ENCODE measurements around the gene ERBB4.
A peak's percentile ranks its signal among the peaks of the same experiment; 100 is the strongest.

ERBB4 gene

GRCh38 chr2:212402316-212402715 is 136.3 kb downstream of the ERBB4 start:
- TF ChIP-seq OSR1 (CRISPR knock-in tag; IDR thresholded peaks at IDR 0.05), result no peak
- TF ChIP-seq PATZ1 (CRISPR knock-in tag; IDR thresholded peaks at IDR 0.05; ENCODE audit: borderline replicate concordance), result no peak
- TF ChIP-seq CSDC2 (CRISPR knock-in tag; IDR thresholded peaks at IDR 0.05), result no peak
- TF ChIP-seq ZNF70 (CRISPR knock-in tag; IDR thresholded peaks at IDR 0.05), result no peak
- no peak for TF ChIP-seq ISL1 (CRISPR knock-in tag; IDR thresholded peaks at IDR 0.05)
- TF ChIP-seq BACH2 (CRISPR knock-in tag; IDR thresholded peaks at IDR 0.05; ENCODE audit: borderline replicate concordance), result no peak
- TF ChIP-seq ZFP30 (CRISPR knock-in tag; IDR thresholded peaks at IDR 0.05), result no peak
- TF ChIP-seq ZC3H10 (CRISPR knock-in tag; IDR thresholded peaks at IDR 0.05), result no peak
- no peak for TF ChIP-seq RARB (CRISPR knock-in tag; IDR thresholded peaks at IDR 0.05)
- no peak for TF ChIP-seq ZNF8 (CRISPR knock-in tag; IDR thresholded peaks at IDR 0.05)
- TF ChIP-seq POU6F1 (CRISPR knock-in tag; IDR thresholded peaks at IDR 0.05; ENCODE audit: borderline replicate concordance, low read depth), result no peak
- TF ChIP-seq PPARA (CRISPR knock-in tag; IDR thresholded peaks at IDR 0.05; ENCODE audit: borderline replicate concordance), result no peak
- no peak for TF ChIP-seq GLIS3 (CRISPR knock-in tag; IDR thresholded peaks at IDR 0.05)
- TF ChIP-seq ARNTL (CRISPR knock-in tag; IDR thresholded peaks at IDR 0.05; ENCODE audit: borderline replicate concordance, low read depth), result no peak
- TF ChIP-seq SNAI2 (CRISPR knock-in tag; IDR thresholded peaks at IDR 0.05), result no peak
- TF ChIP-seq ESRRG (CRISPR knock-in tag; IDR thresholded peaks at IDR 0.05), result no peak
- TF ChIP-seq TSHZ2 (CRISPR knock-in tag; IDR thresholded peaks at IDR 0.05), result no peak
- no peak for TF ChIP-seq ZNF565 (CRISPR knock-in tag; conservative IDR thresholded peaks at IDR 0.05; ENCODE audit: low read depth)
- TF ChIP-seq TCF4 (CRISPR knock-in tag; IDR thresholded peaks at IDR 0.05; ENCODE audit: borderline replicate concordance), result no peak
- peak; percentile 50; the same call in 2 of the 3 replicates for ATAC-seq

GRCh38 chr2:212398316-212398715 is 140.3 kb downstream of the ERBB4 start:
- TF ChIP-seq SNAI2 (CRISPR knock-in tag; IDR thresholded peaks at IDR 0.05) (no peak), TOX (CRISPR knock-in tag; IDR thresholded peaks at IDR 0.05; ENCODE audit: borderline replicate concordance) (no peak), ARNTL (CRISPR knock-in tag; IDR thresholded peaks at IDR 0.05; ENCODE audit: borderline replicate concordance, low read depth) (no peak), OSR1 (CRISPR knock-in tag; IDR thresholded peaks at IDR 0.05) (no peak), CSRNP3 (CRISPR knock-in tag; IDR thresholded peaks at IDR 0.05) (no peak), CSDC2 (CRISPR knock-in tag; IDR thresholded peaks at IDR 0.05) (no peak), ZNF8 (CRISPR knock-in tag; IDR thresholded peaks at IDR 0.05) (no peak), ZFP3 (CRISPR knock-in tag; IDR thresholded peaks at IDR 0.05) (no peak), ESRRG (CRISPR knock-in tag; IDR thresholded peaks at IDR 0.05) (no peak), TCF4 (CRISPR knock-in tag; IDR thresholded peaks at IDR 0.05; ENCODE audit: borderline replicate concordance) (no peak), ZNF70 (CRISPR knock-in tag; IDR thresholded peaks at IDR 0.05) (no peak)
- ATAC-seq, result no peak

GRCh38 chr2:212392544-212392943 is 146.1 kb downstream of the ERBB4 start:
- peak; percentile 83 for ATAC-seq
- TF ChIP-seq ESRRG (CRISPR knock-in tag; IDR thresholded peaks at IDR 0.05) (no peak), CREB5 (CRISPR knock-in tag; IDR thresholded peaks at IDR 0.05; ENCODE audit: low read depth) (no peak), RARB (CRISPR knock-in tag; IDR thresholded peaks at IDR 0.05) (no peak), CSRNP3 (CRISPR knock-in tag; IDR thresholded peaks at IDR 0.05) (no peak), ZNF565 (CRISPR knock-in tag; conservative IDR thresholded peaks at IDR 0.05; ENCODE audit: low read depth) (no peak), BACH2 (CRISPR knock-in tag; IDR thresholded peaks at IDR 0.05; ENCODE audit: borderline replicate concordance) (no peak), PPARA (CRISPR knock-in tag; IDR thresholded peaks at IDR 0.05; ENCODE audit: borderline replicate concordance) (no peak), GLIS3 (CRISPR knock-in tag; IDR thresholded peaks at IDR 0.05) (no peak), PATZ1 (CRISPR knock-in tag; IDR thresholded peaks at IDR 0.05; ENCODE audit: borderline replicate concordance) (no peak), ZNF70 (CRISPR knock-in tag; IDR thresholded peaks at IDR 0.05) (no peak), TCF4 (CRISPR knock-in tag; IDR thresholded peaks at IDR 0.05; ENCODE audit: borderline replicate concordance) (no peak), ZNF8 (CRISPR knock-in tag; IDR thresholded peaks at IDR 0.05) (no peak), TOX (CRISPR knock-in tag; IDR thresholded peaks at IDR 0.05; ENCODE audit: borderline replicate concordance) (no peak), CSDC2 (CRISPR knock-in tag; IDR thresholded peaks at IDR 0.05) (no peak)

Measured in SK-N-SH treated with all-trans-retinoic acid at 6 μM for 48 hours (cell line).